ENCODE results near the gene TSPAN2.

GRCh38 chr1:115134850-115135480 lies 45.7 kb upstream of the TSPAN2 start:
- TF ChIP-seq, protein P1, sequence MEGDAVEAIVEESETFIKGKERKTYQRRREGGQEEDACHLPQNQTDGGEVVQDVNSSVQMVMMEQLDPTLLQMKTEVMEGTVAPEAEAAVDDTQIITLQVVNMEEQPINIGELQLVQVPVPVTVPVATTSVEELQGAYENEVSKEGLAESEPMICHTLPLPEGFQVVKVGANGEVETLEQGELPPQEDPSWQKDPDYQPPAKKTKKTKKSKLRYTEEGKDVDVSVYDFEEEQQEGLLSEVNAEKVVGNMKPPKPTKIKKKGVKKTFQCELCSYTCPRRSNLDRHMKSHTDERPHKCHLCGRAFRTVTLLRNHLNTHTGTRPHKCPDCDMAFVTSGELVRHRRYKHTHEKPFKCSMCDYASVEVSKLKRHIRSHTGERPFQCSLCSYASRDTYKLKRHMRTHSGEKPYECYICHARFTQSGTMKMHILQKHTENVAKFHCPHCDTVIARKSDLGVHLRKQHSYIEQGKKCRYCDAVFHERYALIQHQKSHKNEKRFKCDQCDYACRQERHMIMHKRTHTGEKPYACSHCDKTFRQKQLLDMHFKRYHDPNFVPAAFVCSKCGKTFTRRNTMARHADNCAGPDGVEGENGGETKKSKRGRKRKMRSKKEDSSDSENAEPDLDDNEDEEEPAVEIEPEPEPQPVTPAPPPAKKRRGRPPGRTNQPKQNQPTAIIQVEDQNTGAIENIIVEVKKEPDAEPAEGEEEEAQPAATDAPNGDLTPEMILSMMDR (IDR thresholded peaks at IDR 0.05; ENCODE audit: low read depth, low read length), result no peak
- no peak for TF ChIP-seq EZH2phosphoT487 (IDR thresholded peaks at IDR 0.05; ENCODE audit: low read depth)

All from OCI-LY3 (cell line).